HG03378 (cell line): ENCODE data around the gene BLOC1S1.
A peak's percentile ranks its signal among the peaks of the same experiment; 100 is the strongest.
"Not testable (repeated sequence)": the region's sequence is repeated elsewhere in the genome, so short reads cannot be mapped to it uniquely, and the experiment has no call there.

Source experiments
- ATAC-seq: cut with Tn5 transposase; IDR thresholded peaks from one replicate; pipeline ENCODE4 v1.9.1; 2021; ENCODE audit warnings: mild to moderate bottlenecking, moderate library complexity; ENCODE audit not compliant: unreplicated experiment

BLOC1S1 gene

GRCh38 chr12:55743406-55744339, 27.8 kb downstream of the BLOC1S1 start:
- ATAC-seq = peak; percentile 30

- no peak for ATAC-seq
Measured at GRCh38 chr12:55744340-55745030, 28.6 kb downstream of the BLOC1S1 start.

- no peak for ATAC-seq
Measured at GRCh38 chr12:55745361-55746173, 29.7 kb downstream of the BLOC1S1 start.

- no peak for ATAC-seq
Measured at GRCh38 chr12:55746174-55746912, 30.5 kb downstream of the BLOC1S1 start.

- ATAC-seq = no peak
Measured at GRCh38 chr12:55746913-55747231, 31.0 kb downstream of the BLOC1S1 start.

GRCh38 chr12:55748230-55748993, 32.6 kb downstream of the BLOC1S1 start:
- ATAC-seq = no peak

GRCh38 chr12:55755246-55755645, 39.4 kb downstream of the BLOC1S1 start:
- ATAC-seq = no peak

GRCh38 chr12:55757701-55758100, 41.9 kb downstream of the BLOC1S1 start:
- ATAC-seq = no peak

GRCh38 chr12:55758575-55758974, 42.7 kb downstream of the BLOC1S1 start:
- not testable (repeated sequence) for ATAC-seq

- no peak for ATAC-seq
Measured at GRCh38 chr12:55760663-55761062, 44.8 kb downstream of the BLOC1S1 start.

GRCh38 chr12:55762646-55763045, 46.8 kb downstream of the BLOC1S1 start:
- ATAC-seq = no peak

- ATAC-seq = no peak
Measured at GRCh38 chr12:55765736-55766290, 50.0 kb downstream of the BLOC1S1 start.

GRCh38 chr12:55767156-55767555, 51.3 kb downstream of the BLOC1S1 start:
- ATAC-seq = no peak
